Activated naive CD8-positive, alpha-beta T cell treated with anti-CD3 and anti-CD28 coated beads, Interleukin-2, amount 50 U/mL, for 16 hours (primary cell): Measurements from ENCODE around the gene TBX18.

Experiments used
- DNase-seq: peaks from one replicate; pipeline ENCODE4 v3.0.0-alpha.2; 2020; ENCODE audit warnings: low read depth, low spot score

TBX18 gene

DNA sequence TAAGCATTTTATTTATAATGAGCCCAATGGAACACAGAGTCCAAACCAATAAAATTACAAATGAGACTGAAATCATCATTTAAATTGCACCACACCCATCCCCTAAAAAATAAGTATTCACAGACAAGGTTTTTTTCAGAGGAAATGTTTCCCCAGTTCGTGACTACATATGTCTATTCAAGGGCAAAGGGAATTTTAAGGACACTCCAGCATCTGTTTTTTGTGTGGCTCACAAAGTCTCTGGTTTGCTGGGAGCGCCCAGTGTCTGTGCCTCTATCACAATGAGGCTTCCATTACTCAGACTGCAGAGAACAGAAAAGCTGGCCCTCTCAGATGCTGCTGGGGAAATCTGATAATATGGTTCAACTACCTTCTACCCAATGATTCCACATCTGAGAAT lies 16.0 kb downstream of the TBX18 start:
- no peak for DNase-seq

DNA sequence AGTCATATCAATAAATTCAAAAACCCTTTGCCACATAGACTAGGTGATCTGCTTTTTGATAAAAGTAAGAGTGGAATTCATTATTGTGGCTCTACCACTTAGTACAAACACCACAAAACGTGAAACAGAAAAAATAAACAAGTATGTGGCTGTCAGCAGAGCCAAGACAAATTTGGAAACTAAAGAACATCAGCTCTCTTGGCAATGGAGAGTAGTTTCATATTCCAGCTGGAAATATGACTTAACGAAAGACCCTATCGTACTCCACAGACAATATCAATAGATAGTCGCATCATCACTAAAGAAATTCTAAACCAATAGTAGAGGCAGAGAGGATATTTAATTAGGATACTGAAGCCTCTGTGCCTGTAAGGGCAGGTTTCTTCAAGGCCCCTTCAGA lies 20.8 kb downstream of the TBX18 start:
- DNase-seq: no peak

DNA sequence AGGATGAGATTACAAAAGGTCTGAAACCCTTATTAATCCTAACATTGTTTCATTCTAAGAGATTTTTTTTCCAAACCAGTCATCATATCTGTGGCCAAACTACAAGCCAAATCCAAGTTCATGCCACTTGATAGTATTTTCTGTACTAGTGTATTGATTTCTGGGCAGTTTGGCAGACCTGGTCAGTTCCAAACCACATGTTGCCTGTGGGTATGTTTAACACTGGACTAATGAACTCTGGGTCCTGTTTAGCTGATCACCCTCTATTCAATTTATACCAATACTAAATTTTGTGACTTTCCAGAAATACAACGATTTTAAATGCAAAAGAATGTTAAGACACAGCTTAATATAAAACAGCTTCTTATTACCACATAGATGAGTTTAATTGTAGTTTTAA lies 24.0 kb downstream of the TBX18 start:
- no peak for DNase-seq

DNA sequence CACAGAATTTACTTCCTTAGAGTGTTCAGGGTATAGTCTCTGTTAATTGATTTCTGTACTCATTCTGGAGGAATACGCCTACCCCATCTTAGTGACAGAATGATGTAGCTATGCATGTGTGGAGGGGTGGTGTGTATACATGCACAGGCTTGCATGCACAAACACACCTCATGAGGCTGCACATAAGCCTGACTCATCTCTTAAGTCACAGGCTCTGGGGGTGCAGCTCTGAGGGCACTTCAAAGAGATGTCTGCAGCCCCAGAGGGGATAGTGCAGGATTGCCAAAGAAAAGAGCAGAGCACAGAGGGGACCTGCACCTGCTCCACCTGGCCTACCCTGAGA lies 24.6 kb downstream of the TBX18 start:
- DNase-seq: no peak

DNA sequence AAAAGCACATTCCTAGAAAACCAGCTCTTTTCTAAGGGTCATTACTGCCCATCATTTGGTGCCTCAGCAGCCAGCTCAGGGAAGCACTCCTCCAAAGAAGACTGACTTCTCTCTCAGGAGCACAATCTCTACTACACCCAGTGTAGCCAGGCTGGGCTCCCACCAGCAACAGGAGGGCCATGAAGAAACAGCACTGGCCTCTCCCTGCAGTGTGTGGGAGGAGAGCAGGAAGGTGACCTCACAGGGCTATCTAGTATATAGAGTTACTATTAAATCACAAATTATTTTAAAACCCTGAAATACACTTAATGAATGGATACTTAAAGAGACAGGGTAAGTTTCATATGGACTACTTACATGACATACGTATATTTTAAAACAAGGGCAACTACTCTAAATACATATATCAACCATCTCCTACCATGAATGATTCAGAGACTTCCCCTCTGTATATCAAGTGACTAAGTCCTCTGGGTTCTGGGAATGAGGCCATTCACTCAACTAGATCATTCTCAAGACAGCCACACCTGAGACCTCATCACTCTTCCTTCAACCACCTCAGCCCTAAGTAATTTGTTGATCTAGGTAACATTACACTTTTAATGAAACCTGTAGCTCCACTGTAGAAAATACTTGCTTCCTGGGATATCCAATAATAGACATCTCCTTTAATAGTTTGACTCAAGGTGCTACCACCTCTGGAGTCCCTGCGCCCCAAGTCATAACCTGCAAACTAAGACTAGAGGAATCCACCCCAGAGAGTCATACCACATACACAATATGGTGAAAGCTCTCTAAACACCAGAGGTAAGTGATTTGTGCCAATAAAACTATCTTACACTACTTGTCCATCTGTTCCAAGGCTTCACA lies 25.2 kb downstream of the TBX18 start:
- DNase-seq: no peak

DNA sequence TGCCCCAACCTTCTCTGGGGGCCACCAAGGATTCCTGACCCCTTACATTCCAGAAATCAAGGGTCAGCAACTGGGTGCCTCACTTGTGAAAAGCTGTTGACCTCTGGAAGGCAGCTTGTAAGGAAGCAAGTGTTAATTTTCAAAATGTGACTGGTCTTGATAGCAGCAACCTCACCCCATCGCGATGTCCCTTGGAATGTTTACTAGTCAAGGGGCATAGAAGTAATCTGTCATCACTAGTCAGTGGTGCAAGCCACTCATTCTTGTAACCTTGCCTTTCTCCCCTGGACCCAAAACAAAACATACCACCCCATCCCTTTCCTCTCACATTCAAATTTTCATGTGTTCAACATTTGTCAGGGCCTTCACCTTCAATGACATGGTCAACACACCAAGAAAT lies 30.5 kb downstream of the TBX18 start:
- no peak for DNase-seq

DNA sequence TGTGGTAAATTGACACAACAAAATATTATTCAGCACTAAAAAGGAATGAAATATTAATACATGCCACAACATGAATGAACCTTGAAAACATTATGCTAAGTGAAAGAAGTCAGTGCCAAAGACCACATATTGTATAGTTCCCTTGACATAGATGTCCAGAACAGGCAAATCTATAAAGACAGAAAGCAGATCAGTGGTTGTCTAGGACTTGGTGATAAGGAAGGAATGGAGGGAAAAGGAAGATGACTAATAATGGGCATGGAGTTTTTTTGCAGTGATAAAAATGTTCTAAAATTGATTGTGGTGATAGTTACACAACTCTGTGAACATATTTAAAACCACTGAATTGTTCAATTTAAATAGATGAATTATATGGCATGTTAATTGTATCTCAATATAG lies 32.5 kb downstream of the TBX18 start:
- DNase-seq: no peak

DNA sequence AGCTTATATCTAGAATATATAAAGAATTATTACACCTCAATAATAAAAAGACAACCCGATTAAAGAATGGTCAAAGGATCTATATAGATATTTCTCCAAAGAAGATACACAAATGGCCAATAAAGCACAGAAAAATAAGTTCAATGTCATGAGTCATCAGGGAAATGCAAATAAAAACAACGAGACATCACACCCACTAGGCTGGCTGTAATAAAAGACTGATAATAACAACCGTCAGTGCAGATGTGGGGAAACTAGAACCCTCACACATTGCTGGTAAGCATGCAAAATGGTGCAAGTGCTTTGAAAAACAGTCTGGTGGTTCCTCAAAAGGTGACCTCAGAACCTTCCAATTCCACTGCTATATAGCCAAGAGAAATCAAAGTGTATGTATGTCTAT lies 33.0 kb downstream of the TBX18 start:
- no peak for DNase-seq

DNA sequence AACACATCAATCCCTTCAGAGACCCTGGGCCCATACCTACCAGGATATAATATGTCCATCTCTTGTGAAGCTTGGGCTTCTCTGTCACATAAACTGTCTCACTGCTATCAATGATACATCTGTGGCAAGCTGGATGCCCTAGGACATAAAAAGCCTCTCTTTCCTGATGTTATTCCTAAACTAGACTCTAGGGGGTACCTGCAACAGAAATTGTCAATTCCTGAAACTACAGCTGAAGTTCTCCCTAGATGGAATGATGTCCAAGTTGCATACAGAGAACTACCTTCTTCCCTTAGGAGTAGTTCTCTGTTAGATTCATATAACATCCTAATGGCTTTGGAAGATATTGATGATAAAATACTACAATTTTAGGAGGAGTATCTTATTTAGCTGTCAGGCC lies 35.8 kb downstream of the TBX18 start:
- no peak for DNase-seq

- DNase-seq: no peak
Measured at GRCh38 chr6:84719152-84719551, 45.2 kb downstream of the TBX18 start.

DNA sequence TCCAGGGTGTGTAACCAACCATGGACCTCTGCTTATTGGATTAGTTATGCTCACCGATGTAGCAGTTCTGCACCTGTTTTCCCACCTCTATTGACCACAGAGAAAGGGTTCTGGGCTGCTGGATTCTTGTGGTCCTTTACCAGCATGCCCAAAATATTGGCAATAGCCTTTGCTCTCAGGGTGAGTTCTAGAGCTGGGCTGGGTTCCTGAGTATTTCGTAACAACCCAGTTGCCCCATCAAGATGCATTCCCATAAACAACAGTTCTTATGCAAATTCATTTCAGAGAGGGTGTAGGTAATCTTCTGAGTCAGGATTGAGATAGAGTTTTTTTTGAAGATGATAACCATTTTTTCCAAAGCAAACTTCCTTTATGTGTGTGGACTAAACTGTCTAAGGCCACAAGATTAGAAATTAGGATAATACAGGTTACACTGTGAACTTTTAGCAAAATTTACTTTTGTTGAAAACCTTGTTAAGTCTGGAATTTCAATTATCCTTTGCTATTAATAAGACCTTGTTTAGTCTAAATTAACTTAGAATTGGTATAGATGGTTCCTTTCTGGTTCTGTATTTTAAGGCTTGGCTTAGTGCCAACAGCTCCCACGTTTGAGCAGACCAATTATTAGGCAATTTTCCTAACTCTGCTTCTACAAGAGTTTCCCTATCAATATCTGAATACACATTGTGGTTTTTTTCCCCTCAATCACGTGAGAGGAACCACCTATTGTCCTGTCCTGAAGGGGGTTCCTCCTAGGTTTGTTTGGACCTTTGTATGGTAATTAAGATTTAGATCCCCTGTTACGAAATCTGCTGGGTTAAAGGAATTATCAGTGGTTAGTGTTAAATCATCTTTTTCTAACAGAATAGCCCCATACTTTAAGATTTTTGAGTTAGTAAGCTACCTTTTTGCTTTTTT lies 46.1 kb downstream of the TBX18 start:
- no peak for DNase-seq

- DNase-seq: no peak
Measured at GRCh38 chr6:84709121-84709520, 55.3 kb downstream of the TBX18 start.

DNA sequence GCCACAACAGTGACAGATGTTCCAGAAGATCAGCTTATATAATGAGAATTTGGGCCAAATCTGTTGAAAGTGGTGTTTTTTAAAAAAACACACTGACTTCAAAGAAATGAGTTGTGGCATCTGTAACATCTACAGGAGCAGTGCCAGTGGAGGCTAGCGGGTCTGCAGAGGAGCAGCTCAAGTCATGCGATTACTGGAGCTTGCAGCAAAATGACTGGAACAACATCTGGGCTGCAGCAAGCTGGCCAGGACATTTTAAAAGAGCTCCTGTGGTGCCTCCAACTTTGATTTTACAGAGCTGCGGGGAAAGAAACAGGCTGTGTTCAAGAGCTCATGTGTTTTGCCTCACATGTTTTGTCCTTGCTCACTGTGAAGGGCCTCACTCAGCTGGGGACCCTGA lies 57.2 kb downstream of the TBX18 start:
- DNase-seq: no peak

GRCh38 chr6:84696166-84696565 lies 68.2 kb downstream of the TBX18 start:
- DNase-seq: no peak

DNA sequence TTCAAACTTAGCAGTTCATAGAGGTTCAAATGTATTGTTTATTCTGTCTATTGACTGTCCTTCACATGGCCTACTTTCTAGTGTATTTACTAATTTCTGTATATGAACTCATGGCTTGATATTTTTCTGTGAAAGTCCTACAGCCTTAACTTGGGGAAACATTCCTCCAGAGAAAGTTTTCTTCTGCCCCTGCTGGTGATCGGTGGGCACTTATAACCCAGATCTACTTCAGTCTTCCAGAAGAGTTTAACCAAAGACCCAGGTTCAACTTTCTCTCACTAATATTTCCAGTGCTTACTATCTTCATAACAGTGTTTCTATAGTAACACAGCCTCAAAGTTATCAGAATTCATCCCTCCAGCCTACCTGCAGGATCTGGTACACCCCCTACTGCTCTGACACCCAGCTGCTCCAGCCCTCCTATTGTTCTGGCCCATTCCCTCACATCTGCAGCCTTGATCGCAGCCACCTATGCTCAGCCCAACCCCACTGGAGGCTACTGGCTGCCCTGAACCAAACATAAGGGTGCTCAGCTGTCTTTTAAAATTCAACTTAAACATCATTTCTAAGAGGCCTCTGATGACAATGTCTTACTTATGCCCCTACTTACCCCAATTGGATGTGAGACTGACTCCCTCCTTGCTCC lies 72.3 kb downstream of the TBX18 start:
- no peak for DNase-seq

GRCh38 chr6:84688141-84688873 lies 76.1 kb downstream of the TBX18 start:
- no peak for DNase-seq

GRCh38 chr6:84687431-84687830 lies 77.0 kb downstream of the TBX18 start:
- no peak for DNase-seq

- no peak for DNase-seq
Measured at GRCh38 chr6:84685983-84686584, 78.3 kb downstream of the TBX18 start.

GRCh38 chr6:84681693-84682326 lies 82.6 kb downstream of the TBX18 start:
- no peak for DNase-seq

DNA sequence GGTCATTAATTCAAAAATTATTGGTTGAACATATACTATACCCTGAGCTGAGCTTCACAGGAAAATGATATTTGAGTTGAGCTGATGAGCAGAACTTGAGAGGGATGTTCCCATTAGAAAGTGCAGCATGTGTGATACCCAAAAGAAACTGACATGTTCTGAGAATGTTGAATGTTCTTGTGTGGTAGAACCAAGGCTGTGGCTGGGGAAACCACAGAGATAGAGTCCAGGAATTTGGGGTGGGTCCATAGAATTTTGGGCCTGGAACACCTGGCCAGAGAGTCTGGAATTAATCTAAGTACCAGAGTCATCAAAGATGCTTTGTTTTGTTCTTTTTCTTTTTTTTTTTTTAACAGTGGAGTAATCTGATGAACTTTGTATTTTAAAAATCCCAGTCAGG lies 88.7 kb downstream of the TBX18 start:
- DNase-seq: no peak

DNA sequence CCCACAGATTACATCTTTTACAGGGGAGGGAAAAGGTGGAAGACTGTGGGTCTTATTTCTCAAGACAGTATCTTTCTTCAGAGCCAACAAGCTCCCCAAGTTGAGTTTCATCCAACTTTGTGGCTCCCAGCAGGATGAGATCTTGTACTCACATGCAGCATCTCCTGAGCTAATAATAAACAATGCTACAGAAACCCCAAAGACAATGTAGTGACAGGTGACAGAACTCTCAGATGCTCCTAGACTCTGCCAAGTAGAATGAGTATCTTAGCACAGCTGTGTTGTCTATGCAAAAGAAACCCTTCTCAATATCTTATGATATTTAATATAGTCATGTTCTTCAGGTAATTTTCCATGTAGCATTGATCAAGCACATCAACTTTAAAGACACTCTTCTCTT lies 90.0 kb downstream of the TBX18 start:
- DNase-seq: no peak
